Liver (tissue), 9 donors: Measurements from ENCODE around the gene MFN1. TPM values are rescaled to one million over a fixed set of nuclear protein-coding genes. Genes with fewer than 3 reads are reported as not detected.

ENCODE experiments used
- DNase-seq: peaks from one replicate; pipeline ENCODE4 v3.0.0-alpha.2; 2017; ENCODE audit warnings: low spot score
- H3K27ac ChIP-seq, 2 donors: one replicate each; pipeline ENCODE4 v1.7.0; 2013; ENCODE audit warnings: inconsistent platforms in 2 of 2, low read length in 2 of 2, control low read depth in 1 of 2, low read depth in 1 of 2, mild to moderate bottlenecking in 1 of 2
- H3K27me3 ChIP-seq, 4 donors: one replicate each; pipeline versions ENCODE4 v1.6.1 to v1.7.0; 2013; ENCODE audit warnings: low read length in 3 of 4, inconsistent platforms in 1 of 4, mild to moderate bottlenecking in 1 of 4, moderate library complexity in 1 of 4; ENCODE audit not compliant: control insufficient read depth in 4 of 4, insufficient read depth in 4 of 4
- H3K36me3 ChIP-seq, 4 donors: one replicate each; pipeline versions ENCODE4 v1.6.1 to v1.7.0; 2013; ENCODE audit warnings: low read length in 3 of 4, mild to moderate bottlenecking in 3 of 4, low read depth in 1 of 4, moderate library complexity in 1 of 4; ENCODE audit not compliant: control insufficient read depth in 4 of 4, insufficient read depth in 3 of 4
- H3K4me1 ChIP-seq, 4 donors: one replicate each; pipeline versions ENCODE4 v1.6.1 to v1.7.0; 2013; ENCODE audit warnings: low read length in 3 of 4, mild to moderate bottlenecking in 3 of 4, moderate library complexity in 1 of 4; ENCODE audit not compliant: control insufficient read depth in 4 of 4, insufficient read depth in 4 of 4
- H3K4me3 ChIP-seq, 3 donors: one replicate each; pipeline versions ENCODE4 v1.6.1 to v1.7.0; 2013; ENCODE audit warnings: low read length in 3 of 3, control low read depth in 1 of 3, low read depth in 1 of 3, mild to moderate bottlenecking in 1 of 3
- H3K9ac ChIP-seq, 2 donors: one replicate each; pipeline ENCODE4 v1.7.0; 2013; ENCODE audit warnings: low read length in 2 of 2, mild to moderate bottlenecking in 2 of 2, moderate library complexity in 2 of 2, control low read depth in 1 of 2, low read depth in 1 of 2
- H3K9me3 ChIP-seq, 4 donors: one replicate each; pipeline versions ENCODE4 v1.6.1 to v1.7.0; 2013; ENCODE audit warnings: low read length in 3 of 4; ENCODE audit not compliant: control insufficient read depth in 4 of 4
- EGR1 ChIP-seq, 2 donors: IDR thresholded peaks; 2 replicates each; pipeline ENCODE4 v1.6.1; 2016 to 2018; ENCODE audit warnings: antibody characterized with exemption in 2 of 2, low read depth in 2 of 2
- FOXA1 ChIP-seq: IDR thresholded peaks from 2 replicates; pipeline ENCODE4 v1.6.1; 2016; ENCODE audit warnings: antibody characterized with exemption
- FOXA2 ChIP-seq: IDR thresholded peaks from 2 replicates; pipeline ENCODE4 v1.6.1; 2016; ENCODE audit warnings: antibody characterized with exemption
- GABPA ChIP-seq, 2 donors: IDR thresholded peaks in 1 of 2; conservative IDR thresholded peaks in 1 of 2; 2 replicates each; pipeline ENCODE4 v1.6.1; 2016; ENCODE audit warnings: antibody characterized with exemption in 2 of 2, mild to moderate bottlenecking in 1 of 2, moderate library complexity in 1 of 2
- HNF4A ChIP-seq, 2 donors: conservative IDR thresholded peaks; 2 replicates each; pipeline ENCODE4 v1.6.1; 2016; ENCODE audit warnings: antibody characterized with exemption in 2 of 2, mild to moderate bottlenecking in 2 of 2
- HNF4G ChIP-seq: IDR thresholded peaks from 2 replicates; pipeline ENCODE4 v1.6.1; 2016; ENCODE audit warnings: antibody characterized with exemption
- JUND ChIP-seq, 2 donors: IDR thresholded peaks; 2 replicates each; pipeline ENCODE4 v1.6.1; 2016; ENCODE audit warnings: antibody characterized with exemption in 2 of 2
- MAX ChIP-seq: IDR thresholded peaks from 2 replicates; pipeline ENCODE4 v1.6.1; 2016; ENCODE audit warnings: antibody characterized with exemption
- NR2F2 ChIP-seq: IDR thresholded peaks from 2 replicates; pipeline ENCODE4 v1.6.1; 2016; ENCODE audit warnings: antibody characterized with exemption
- RAD21 ChIP-seq, 2 donors: IDR thresholded peaks; 2 replicates each; pipeline ENCODE4 v1.6.1; 2016; ENCODE audit warnings: antibody characterized with exemption in 2 of 2, mild to moderate bottlenecking in 2 of 2
- SP1 ChIP-seq: IDR thresholded peaks from 2 replicates; pipeline ENCODE4 v1.6.1; 2018; ENCODE audit warnings: antibody characterized with exemption, mild to moderate bottlenecking
- TAF1 ChIP-seq: conservative IDR thresholded peaks from 2 replicates; pipeline ENCODE4 v1.6.1; 2016; ENCODE audit warnings: antibody characterized with exemption, mild to moderate bottlenecking
- YY1 ChIP-seq: IDR thresholded peaks from 2 replicates; pipeline ENCODE4 v1.6.1; 2016; ENCODE audit warnings: antibody characterized with exemption, mild to moderate bottlenecking
- WGBS: extraction: QIAGEN DNeasy Blood & Tissue Kit; methylation state at CpG from one replicate; pipeline ENCODE4 v1.1.7; 2013; 5-methylcytosine and 5-hydroxymethylcytosine counted together
- polyA plus RNA-seq, 2 donors: library from polyadenylated mRNA; stranded (reverse) in 1 of 2; unstranded in 1 of 2; fragments of 200-250 nt in 1 of 2; fragments of >200 nt in 1 of 2; fragmentation: Nextera tagmentation in 1 of 2; extraction: Ambion mirVana in 1 of 2; gene quantifications; one replicate each; pipeline versions ENCODE4 v1.2.1 to v1.2.3, GENCODE V29; 2013 to 2015
- total RNA-seq, 2 donors: library from RNA; depleted of rRNA; stranded (reverse); fragments of >200 nt; gene quantifications; one replicate each; pipeline ENCODE4 v1.2.3, GENCODE V29; 2014
- TF ChIP-seq, protein P1 (sequence below): IDR thresholded peaks from 2 replicates; pipeline ENCODE4 v1.6.1; 2016; ENCODE audit warnings: antibody characterized with exemption
- TF ChIP-seq, protein P2 (sequence below): fragments of 150-350 bp; IDR thresholded peaks from 2 replicates; pipeline ENCODE4 v1.5.1; 2017; ENCODE audit warnings: improper control_type of control experiment, low read depth, low read length; ENCODE audit not compliant: missing input control
- TF ChIP-seq, protein P3 (sequence below): IDR thresholded peaks from 2 replicates; pipeline ENCODE4 v1.6.1; 2016; ENCODE audit warnings: antibody characterized with exemption, mild to moderate bottlenecking
- donor health status: healthy.
- donor health status: healthy.
- donor health status: healthy.
- donor health status: healthy.
- donor health status: healthy.

The MFN1 gene
- total and polyA plus RNA-seq, 4 donors, result 6.4 to 31.9 (median 12.7) TPM

DNA sequence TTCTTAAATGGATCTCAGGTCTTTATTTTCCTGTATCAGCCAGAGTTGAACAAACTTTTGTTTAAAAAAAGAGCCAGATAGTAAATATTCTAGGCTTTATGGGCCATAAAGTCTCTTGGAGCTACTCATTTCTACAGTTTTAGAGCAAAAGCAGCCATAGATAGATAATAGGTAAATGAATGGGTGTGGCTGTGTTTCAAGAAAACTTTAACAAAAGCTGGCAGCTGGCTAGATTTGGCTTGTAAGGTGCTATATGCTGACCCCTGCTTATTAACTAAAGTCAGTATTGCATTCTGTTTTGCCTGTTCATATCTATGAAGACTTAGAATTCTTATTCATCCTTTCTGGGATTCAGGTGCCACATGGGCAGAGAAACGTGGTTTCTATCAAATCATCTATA lies 29.0 kb downstream of the MFN1 start:
- H3K9ac ChIP-seq, result no peak overlapping the region
- WGBS, result 96% methylated on average over 1 of the region's 1 CpG
- H3K9me3 ChIP-seq, result no peaks in the 10 kb centered on the region
- no peak for DNase-seq
- TF ChIP-seq, protein P1, sequence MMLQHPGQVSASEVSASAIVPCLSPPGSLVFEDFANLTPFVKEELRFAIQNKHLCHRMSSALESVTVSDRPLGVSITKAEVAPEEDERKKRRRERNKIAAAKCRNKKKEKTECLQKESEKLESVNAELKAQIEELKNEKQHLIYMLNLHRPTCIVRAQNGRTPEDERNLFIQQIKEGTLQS, result no peak
- TF ChIP-seq MAX (no peak), YY1 (no peak), HNF4G (no peak), RAD21 (IDR thresholded peaks at IDR 0.05) (no peak), FOXA1 (no peak), SP1 (no peak), GABPA (IDR thresholded peaks at IDR 0.05 in 1 of 2, conservative IDR thresholded peaks at IDR 0.05 in 1 of 2) (no peak), HNF4A (conservative IDR thresholded peaks at IDR 0.05) (no peak), NR2F2 (no peak), TAF1 (no peak), JUND (IDR thresholded peaks at IDR 0.05) (no peak)
- H3K27ac ChIP-seq, result no peak overlapping the region
- H3K27me3 ChIP-seq, result no peaks in the 10 kb centered on the region
- no peaks in the 10 kb centered on the region for H3K4me1 ChIP-seq
- H3K4me3 ChIP-seq, result no peak overlapping the region
- H3K36me3 ChIP-seq, result peaks cover 2 to 33% (median 30%) of the 10 kb centered on the region in 4 donors

DNA sequence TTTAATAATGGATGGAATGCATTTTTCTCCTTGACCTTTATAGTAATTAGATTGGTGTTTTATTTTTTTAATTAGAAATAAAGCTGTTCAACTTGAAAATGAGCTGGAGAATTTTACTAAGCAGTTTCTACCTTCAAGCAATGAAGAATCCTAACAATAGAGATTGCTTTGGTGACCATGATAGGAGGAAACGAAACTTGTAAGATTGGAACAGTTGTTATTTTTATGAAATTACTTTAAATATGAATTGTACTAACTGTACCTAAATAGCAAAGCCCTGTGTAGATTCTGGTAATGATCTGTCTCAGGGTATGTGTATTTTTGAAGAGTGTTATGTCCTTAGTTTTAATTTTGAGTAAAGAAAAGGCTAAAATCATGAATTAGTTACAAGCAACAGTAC lies 44.4 kb downstream of the MFN1 start:
- WGBS, result 87% methylated on average over 1 of the region's 1 CpG
- H3K27ac ChIP-seq, result no peak overlapping the region

More for the DNA sequence above, 44.4 kb downstream of the MFN1 start:
- Histone ChIP-seq H3K4me3 (no peak overlapping the region), H3K27me3 (no peaks in the 10 kb centered on the region), H3K4me1 (no peaks in the 10 kb centered on the region), H3K9ac (no peak overlapping the region), H3K36me3 (peaks cover 0 to 40% (median 17%) of the 10 kb centered on the region in 4 donors), H3K9me3 (no peaks in the 10 kb centered on the region)
- DNase-seq, result no peak
- TF ChIP-seq FOXA1 (no peak), TAF1 (no peak), HNF4A (conservative IDR thresholded peaks at IDR 0.05) (no peak), JUND (IDR thresholded peaks at IDR 0.05) (no peak), YY1 (no peak), MAX (no peak), FOXA2 (no peak), NR2F2 (no peak), EGR1 (IDR thresholded peaks at IDR 0.05; ENCODE audit: low read depth in 2 of 2) (no peak), RAD21 (IDR thresholded peaks at IDR 0.05) (no peak)
- TF ChIP-seq, protein P2, sequence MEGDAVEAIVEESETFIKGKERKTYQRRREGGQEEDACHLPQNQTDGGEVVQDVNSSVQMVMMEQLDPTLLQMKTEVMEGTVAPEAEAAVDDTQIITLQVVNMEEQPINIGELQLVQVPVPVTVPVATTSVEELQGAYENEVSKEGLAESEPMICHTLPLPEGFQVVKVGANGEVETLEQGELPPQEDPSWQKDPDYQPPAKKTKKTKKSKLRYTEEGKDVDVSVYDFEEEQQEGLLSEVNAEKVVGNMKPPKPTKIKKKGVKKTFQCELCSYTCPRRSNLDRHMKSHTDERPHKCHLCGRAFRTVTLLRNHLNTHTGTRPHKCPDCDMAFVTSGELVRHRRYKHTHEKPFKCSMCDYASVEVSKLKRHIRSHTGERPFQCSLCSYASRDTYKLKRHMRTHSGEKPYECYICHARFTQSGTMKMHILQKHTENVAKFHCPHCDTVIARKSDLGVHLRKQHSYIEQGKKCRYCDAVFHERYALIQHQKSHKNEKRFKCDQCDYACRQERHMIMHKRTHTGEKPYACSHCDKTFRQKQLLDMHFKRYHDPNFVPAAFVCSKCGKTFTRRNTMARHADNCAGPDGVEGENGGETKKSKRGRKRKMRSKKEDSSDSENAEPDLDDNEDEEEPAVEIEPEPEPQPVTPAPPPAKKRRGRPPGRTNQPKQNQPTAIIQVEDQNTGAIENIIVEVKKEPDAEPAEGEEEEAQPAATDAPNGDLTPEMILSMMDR, result no peak
- TF ChIP-seq, protein P3, sequence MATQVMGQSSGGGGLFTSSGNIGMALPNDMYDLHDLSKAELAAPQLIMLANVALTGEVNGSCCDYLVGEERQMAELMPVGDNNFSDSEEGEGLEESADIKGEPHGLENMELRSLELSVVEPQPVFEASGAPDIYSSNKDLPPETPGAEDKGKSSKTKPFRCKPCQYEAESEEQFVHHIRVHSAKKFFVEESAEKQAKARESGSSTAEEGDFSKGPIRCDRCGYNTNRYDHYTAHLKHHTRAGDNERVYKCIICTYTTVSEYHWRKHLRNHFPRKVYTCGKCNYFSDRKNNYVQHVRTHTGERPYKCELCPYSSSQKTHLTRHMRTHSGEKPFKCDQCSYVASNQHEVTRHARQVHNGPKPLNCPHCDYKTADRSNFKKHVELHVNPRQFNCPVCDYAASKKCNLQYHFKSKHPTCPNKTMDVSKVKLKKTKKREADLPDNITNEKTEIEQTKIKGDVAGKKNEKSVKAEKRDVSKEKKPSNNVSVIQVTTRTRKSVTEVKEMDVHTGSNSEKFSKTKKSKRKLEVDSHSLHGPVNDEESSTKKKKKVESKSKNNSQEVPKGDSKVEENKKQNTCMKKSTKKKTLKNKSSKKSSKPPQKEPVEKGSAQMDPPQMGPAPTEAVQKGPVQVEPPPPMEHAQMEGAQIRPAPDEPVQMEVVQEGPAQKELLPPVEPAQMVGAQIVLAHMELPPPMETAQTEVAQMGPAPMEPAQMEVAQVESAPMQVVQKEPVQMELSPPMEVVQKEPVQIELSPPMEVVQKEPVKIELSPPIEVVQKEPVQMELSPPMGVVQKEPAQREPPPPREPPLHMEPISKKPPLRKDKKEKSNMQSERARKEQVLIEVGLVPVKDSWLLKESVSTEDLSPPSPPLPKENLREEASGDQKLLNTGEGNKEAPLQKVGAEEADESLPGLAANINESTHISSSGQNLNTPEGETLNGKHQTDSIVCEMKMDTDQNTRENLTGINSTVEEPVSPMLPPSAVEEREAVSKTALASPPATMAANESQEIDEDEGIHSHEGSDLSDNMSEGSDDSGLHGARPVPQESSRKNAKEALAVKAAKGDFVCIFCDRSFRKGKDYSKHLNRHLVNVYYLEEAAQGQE, result no peak
